ENCODE measurements around the gene ADAMTS6.

Gene ADAMTS6

DNA sequence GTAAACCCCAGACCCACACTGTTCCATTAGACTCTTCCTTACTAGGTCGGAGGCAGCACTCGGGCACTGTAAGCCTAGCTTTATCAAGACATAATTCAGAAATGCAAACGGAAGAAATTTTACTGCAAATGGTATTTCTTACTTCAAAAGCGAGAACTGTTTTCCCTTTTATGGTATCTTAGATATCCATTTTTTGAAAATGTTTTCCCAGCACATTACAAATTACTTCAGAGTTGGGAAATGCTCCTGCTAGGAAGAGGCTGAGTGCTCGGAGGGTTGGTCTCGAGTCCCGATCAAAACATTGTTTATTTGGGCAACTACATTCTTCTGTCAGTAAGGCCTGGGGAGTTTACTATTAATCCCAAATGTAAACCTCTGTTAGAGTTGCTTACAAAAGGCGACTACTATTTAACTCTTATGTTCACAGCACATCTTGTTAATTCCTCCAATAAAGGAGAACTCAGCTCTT, 380.1 kb downstream of the ADAMTS6 start:
- no peak for DNase-seq

DNA sequence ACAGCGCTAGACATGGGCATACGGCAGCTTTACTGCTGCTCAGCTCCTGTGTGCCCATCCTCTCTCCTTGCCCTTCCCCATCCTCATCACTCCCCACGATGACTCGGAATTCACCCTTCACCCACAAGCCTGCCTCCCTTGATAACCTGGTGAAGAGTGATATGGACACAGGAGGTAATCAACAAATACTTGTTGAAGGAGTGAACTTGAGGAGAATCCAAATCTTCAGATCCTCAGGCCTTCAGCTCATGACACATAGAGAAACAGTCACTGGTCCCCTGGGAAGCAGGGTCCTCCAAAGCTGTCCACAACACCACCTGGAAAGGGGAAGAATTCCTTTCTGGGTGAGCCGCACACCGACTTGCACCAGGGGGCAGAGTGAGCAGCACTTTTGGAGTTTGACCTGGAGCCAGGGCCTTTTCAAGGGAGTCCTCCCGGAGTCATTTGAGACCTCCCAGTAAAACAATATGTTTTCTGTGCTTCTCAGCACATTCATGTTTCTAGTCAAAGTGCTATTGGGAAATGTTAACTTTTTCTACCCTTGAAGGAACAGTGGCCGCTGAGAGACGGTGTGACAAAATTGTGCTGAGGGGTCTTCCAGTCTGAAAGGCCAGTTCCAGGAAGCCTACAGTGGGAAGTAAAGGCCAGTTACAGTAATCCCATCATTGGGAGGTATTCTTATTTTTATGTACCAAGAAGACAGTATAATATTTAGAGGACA, 380.6 kb downstream of the ADAMTS6 start:
- no peak for DNase-seq

Measured in amniotic stem cell (primary cell).